ENCODE results near the gene IRAK2.
"Not testable (repeated sequence)": the region's sequence is repeated elsewhere in the genome, so short reads cannot be mapped to it uniquely, and the experiment has no call there.

Gene IRAK2

DNA sequence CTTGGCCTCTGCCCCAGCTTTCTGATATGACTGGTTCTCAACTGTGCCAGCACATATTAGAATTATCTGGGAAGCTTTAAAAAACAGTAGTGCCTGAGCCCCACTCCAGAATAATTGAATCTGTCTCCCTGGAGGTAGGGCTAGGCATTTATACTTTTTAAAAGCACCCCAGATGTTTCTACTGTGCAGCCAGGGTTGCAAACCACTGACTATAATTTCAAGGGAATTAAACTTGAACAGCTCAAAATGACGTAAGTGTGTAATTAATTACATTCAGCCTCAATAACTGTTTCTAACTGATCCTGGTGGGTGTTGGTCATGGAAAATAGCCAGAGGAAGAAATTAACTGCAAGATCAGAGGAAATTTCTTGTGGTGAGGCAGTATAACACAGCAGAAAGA, 4.4 kb upstream of the IRAK2 start:
- TF ChIP-seq, protein P1, sequence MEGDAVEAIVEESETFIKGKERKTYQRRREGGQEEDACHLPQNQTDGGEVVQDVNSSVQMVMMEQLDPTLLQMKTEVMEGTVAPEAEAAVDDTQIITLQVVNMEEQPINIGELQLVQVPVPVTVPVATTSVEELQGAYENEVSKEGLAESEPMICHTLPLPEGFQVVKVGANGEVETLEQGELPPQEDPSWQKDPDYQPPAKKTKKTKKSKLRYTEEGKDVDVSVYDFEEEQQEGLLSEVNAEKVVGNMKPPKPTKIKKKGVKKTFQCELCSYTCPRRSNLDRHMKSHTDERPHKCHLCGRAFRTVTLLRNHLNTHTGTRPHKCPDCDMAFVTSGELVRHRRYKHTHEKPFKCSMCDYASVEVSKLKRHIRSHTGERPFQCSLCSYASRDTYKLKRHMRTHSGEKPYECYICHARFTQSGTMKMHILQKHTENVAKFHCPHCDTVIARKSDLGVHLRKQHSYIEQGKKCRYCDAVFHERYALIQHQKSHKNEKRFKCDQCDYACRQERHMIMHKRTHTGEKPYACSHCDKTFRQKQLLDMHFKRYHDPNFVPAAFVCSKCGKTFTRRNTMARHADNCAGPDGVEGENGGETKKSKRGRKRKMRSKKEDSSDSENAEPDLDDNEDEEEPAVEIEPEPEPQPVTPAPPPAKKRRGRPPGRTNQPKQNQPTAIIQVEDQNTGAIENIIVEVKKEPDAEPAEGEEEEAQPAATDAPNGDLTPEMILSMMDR (IDR thresholded peaks at IDR 0.05; ENCODE audit: insufficient read depth, low read depth, low read length, missing control alignments): no peak
- no peak for DNase-seq (ENCODE audit: low read depth)

GRCh38 chr3:10160925-10161324, 3.8 kb upstream of the IRAK2 start:
- TF ChIP-seq, protein P1 (IDR thresholded peaks at IDR 0.05; ENCODE audit: insufficient read depth, low read depth, low read length, missing control alignments): no peak

More for the DNA sequence above, 4.4 kb upstream of the IRAK2 start:
- H3K4me3 ChIP-seq (ENCODE audit: low read depth, low read length): no peak overlapping the region

GRCh38 chr3:10162185-10162584, 2.5 kb upstream of the IRAK2 start:
- TF ChIP-seq, protein P1 (IDR thresholded peaks at IDR 0.05; ENCODE audit: insufficient read depth, low read depth, low read length, missing control alignments): no peak
- peak; percentile 26 for DNase-seq (ENCODE audit: low read depth)
- H3K4me3 ChIP-seq (ENCODE audit: low read depth, low read length): no peak overlapping the region

More at GRCh38 chr3:10160925-10161324, 3.8 kb upstream of the IRAK2 start:
- no peak for DNase-seq (ENCODE audit: low read depth)
- H3K4me3 ChIP-seq (ENCODE audit: low read depth, low read length): no peak overlapping the region

GRCh38 chr3:10164201-10164545, 546 bp upstream of the IRAK2 start:
- DNase-seq (ENCODE audit: low read depth): not testable (repeated sequence)
- peak overlapping the region; percentile 84 for H3K4me3 ChIP-seq (ENCODE audit: low read depth, low read length)

GRCh38 chr3:10166213-10166604, 1.5 kb downstream of the IRAK2 start:
- no peak for DNase-seq (ENCODE audit: low read depth)
- TF ChIP-seq, protein P1 (IDR thresholded peaks at IDR 0.05; ENCODE audit: insufficient read depth, low read depth, low read length, missing control alignments): no peak
- H3K4me3 ChIP-seq (ENCODE audit: low read depth, low read length): no peak overlapping the region

GRCh38 chr3:10169000-10169496, 4.3 kb downstream of the IRAK2 start:
- no peak for DNase-seq (ENCODE audit: low read depth)
- H3K4me3 ChIP-seq (ENCODE audit: low read depth, low read length): no peak overlapping the region
- TF ChIP-seq, protein P1 (IDR thresholded peaks at IDR 0.05; ENCODE audit: insufficient read depth, low read depth, low read length, missing control alignments): no peak

- TF ChIP-seq, protein P1 (IDR thresholded peaks at IDR 0.05; ENCODE audit: insufficient read depth, low read depth, low read length, missing control alignments): no peak
- DNase-seq (ENCODE audit: low read depth): peak; percentile 57
- no peak overlapping the region for H3K4me3 ChIP-seq (ENCODE audit: low read depth, low read length)
Observed at GRCh38 chr3:10170915-10171478, 6.3 kb downstream of the IRAK2 start.
